Caco-2 (cell line): Measurements from ENCODE around the gene BDH1. TPM values are rescaled to one million over a fixed set of nuclear protein-coding genes. Genes with fewer than 3 reads are reported as not detected.
A peak's percentile ranks its signal among the peaks of the same experiment; 100 is the strongest.

Experiments used
- BruUV-seq: library from RNA; stranded (reverse); fragments of 400-500 nt; replicated peaks from 2 replicates; lab custom pipeline; 2021; lab: Mats Ljungman, UMichigan
- CTCF ChIA-PET: fragments of 300-600 bp; sonication (Branson Sonifier 250); formaldehyde crosslinking; loops from one replicate; lab custom pipeline; 2022; ENCODE audit warnings: antibody characterized with exemption; lab: Charles Lee
- POLR2A ChIA-PET: fragments of 300-600 bp; sonication (Branson Sonifier 250); formaldehyde crosslinking; loops from one replicate; lab custom pipeline; 2022; ENCODE audit warnings: antibody characterized with exemption; lab: Charles Lee
- DNase-seq, 2 experiments: peaks; one replicate each; pipeline versions ENCODE4 v3.0.0 to v3.0.0-alpha.2; 2020 to 2022
- H3K27me3 ChIP-seq: replicated peaks from 2 replicates; pipeline ENCODE4 v1.6.0; 2011; ENCODE audit warnings: low read length; ENCODE audit not compliant: control insufficient read depth, insufficient read depth
- H3K36me3 ChIP-seq: 2 replicates; pipeline ENCODE4 v1.5.1; 2011; ENCODE audit warnings: low read length; ENCODE audit not compliant: control insufficient read depth, insufficient read depth
- H3K4me1 ChIP-seq: fragments of 250-450 bp; sonication (Bioruptor Pico); 2 replicates; pipeline ENCODE4 v1.5.1; 2020; ENCODE audit warnings: mild to moderate bottlenecking
- H3K4me3 ChIP-seq: 2 replicates; pipeline ENCODE4 v1.5.1; 2011; ENCODE audit warnings: low read depth, mild to moderate bottlenecking, control low read depth, low read length
- H3K9me3 ChIP-seq: fragments of 250-450 bp; sonication (Bioruptor Pico); 2 replicates; pipeline ENCODE4 v1.5.1; 2020; ENCODE audit warnings: mild to moderate bottlenecking, moderate library complexity
- H3K27ac Mint-ChIP-seq: one replicate; pipeline ENCODE4 v1.8.0; 2022; ENCODE audit warnings: mixed read lengths; ENCODE audit not compliant: unreplicated experiment
- H3K27me3 Mint-ChIP-seq: one replicate; pipeline ENCODE4 v1.8.0; 2022; ENCODE audit warnings: mixed read lengths; ENCODE audit not compliant: insufficient read depth, unreplicated experiment
- H3K36me3 Mint-ChIP-seq: one replicate; pipeline ENCODE4 v1.8.0; 2022; ENCODE audit warnings: mild to moderate bottlenecking, mixed read lengths; ENCODE audit not compliant: insufficient read depth, unreplicated experiment
- H3K4me1 Mint-ChIP-seq: one replicate; pipeline ENCODE4 v1.8.0; 2022; ENCODE audit warnings: low read depth, mixed read lengths; ENCODE audit not compliant: unreplicated experiment
- H3K4me3 Mint-ChIP-seq: one replicate; pipeline ENCODE4 v1.8.0; 2022; ENCODE audit warnings: mild to moderate bottlenecking, moderate library complexity, mixed read lengths; ENCODE audit not compliant: unreplicated experiment
- H3K9me3 Mint-ChIP-seq: one replicate; pipeline ENCODE4 v1.8.0; 2022; ENCODE audit warnings: mixed read lengths; ENCODE audit not compliant: unreplicated experiment
- intact Hi-C: fragments of 100-400 bp; cut with micrococcal nuclease; formaldehyde crosslinking; loops from one replicate; pipeline ENCODE4 v1.10.0; 2022; ENCODE audit not compliant: unreplicated experiment
- total RNA-seq: library from RNA; stranded (reverse); gene quantifications from 2 replicates; pipeline ENCODE4 v1.2.3, GENCODE V29; 2022
- TF ChIP-seq, protein P1 (sequence below), 2 experiments: fragments of 200-600 bp in 1 of 2; IDR thresholded peaks; 1 replicate in 1 of 2; 2 replicates in 1 of 2; pipeline versions ENCODE4 v1.5.1 to v1.8.0; 2011 to 2022; ENCODE audit warnings: antibody characterized with exemption in 1 of 2, control low read depth in 1 of 2, inconsistent platforms in 1 of 2, low read depth in 1 of 2, low read length in 1 of 2, mild to moderate bottlenecking in 1 of 2, moderate library complexity in 1 of 2; ENCODE audit not compliant: insufficient read depth in 1 of 2, severe bottlenecking in 1 of 2, unreplicated experiment in 1 of 2

Gene BDH1
- total RNA-seq, 1 experiment from 2014 or later, result 41.8 TPM

DNA sequence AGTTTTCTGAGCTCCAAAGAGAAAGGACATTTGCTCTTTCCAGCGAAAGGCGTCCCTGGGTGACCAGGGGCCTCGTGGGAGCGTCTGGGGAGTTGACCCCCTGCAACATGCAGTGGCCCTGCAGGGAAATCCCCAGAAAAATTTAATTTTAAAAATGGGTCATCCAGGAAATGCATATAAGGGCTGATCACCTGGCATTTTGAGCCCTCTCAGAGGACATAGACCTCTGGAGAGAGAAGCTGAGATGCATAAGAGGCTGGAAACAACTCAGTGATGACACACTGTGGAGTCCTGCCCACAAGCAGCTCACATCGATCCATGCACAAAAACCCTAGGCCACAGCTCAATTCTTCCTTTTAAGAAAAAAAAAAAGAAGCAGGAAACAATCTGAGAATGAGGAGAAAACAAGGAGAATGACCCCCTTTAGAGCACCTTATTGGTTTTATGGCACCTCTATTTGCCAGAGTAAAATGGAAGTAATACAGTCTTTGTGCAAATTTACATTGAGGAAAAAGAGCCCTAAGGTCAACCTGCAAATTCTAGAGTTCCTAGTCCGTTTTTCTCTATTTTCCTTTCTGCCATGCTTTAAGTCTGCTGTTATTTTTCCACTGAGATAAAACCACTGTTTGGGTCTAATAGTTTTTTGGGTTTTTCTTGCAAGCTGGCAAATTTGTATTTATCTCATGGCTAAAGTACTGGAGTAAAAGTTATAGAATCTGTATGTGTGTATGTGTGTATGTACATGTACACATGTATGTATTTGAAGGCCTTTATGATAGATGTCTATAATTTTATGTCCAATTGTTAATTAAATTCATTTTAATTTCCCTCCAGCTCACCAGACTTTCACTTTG lies 6.9 kb upstream of the BDH1 start:
- CTCF ChIA-PET, result interaction anchor here (0.9 kb wide), 1 partner anchor 37 kb away, joined by 3 read pairs; no protein-coding TSS in a partner anchor
- no peak overlapping the region for H3K27ac Mint-ChIP-seq

DNA sequence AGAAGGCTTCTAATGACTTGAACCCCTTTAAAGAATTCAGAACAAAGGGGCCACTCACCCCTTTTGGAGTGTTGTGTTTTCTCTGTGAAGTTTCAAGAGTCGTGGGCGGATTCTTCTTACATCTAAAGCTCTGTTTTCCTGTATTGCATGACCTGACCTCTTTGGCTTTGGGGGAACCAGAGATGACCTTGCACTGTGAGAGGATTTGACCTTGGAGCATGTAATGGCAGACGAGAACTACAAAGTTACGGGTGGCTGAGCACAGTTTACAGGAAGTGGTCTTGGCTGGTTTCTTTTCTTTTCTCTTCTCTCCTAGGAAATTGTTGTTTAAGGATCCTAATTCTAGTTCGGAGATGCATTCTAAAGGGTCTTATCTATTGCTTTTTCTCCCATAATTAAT lies 6.2 kb upstream of the BDH1 start:
- no TSS peak for BruUV-seq
- H3K36me3 ChIP-seq, result no peaks in the 10 kb centered on the region
- no peaks in the 10 kb centered on the region for H3K27me3 ChIP-seq
- Mint-ChIP-seq H3K9me3 (peaks cover 21% of the 10 kb centered on the region), H3K27me3 (no peaks in the 10 kb centered on the region), H3K36me3 (no peaks in the 10 kb centered on the region), H3K4me1 (peaks cover 22% of the 10 kb centered on the region), H3K27ac (no peak overlapping the region), H3K4me3 (no peak overlapping the region)
- ChIA-PET CTCF (interaction anchor here (0.9 kb wide), 1 partner anchor 37 kb away, joined by 3 read pairs; no protein-coding TSS in a partner anchor), POLR2A (no interaction called here)
- H3K9me3 ChIP-seq, result peaks cover 21% of the 10 kb centered on the region
- no peak for DNase-seq
- TF ChIP-seq, protein P1, sequence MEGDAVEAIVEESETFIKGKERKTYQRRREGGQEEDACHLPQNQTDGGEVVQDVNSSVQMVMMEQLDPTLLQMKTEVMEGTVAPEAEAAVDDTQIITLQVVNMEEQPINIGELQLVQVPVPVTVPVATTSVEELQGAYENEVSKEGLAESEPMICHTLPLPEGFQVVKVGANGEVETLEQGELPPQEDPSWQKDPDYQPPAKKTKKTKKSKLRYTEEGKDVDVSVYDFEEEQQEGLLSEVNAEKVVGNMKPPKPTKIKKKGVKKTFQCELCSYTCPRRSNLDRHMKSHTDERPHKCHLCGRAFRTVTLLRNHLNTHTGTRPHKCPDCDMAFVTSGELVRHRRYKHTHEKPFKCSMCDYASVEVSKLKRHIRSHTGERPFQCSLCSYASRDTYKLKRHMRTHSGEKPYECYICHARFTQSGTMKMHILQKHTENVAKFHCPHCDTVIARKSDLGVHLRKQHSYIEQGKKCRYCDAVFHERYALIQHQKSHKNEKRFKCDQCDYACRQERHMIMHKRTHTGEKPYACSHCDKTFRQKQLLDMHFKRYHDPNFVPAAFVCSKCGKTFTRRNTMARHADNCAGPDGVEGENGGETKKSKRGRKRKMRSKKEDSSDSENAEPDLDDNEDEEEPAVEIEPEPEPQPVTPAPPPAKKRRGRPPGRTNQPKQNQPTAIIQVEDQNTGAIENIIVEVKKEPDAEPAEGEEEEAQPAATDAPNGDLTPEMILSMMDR (IDR thresholded peaks at IDR 0.05; ENCODE audit: insufficient read depth in 1 of 2, low read depth in 1 of 2, low read length in 1 of 2, severe bottlenecking in 1 of 2, unreplicated experiment in 1 of 2), result no peak
- intact Hi-C loops, result no loop called here
- H3K4me1 ChIP-seq, result peaks cover 30% of the 10 kb centered on the region
- no peak overlapping the region for H3K4me3 ChIP-seq

More for the DNA sequence above, 6.9 kb upstream of the BDH1 start:
- no TSS peak for BruUV-seq
- TF ChIP-seq, protein P1 (IDR thresholded peaks at IDR 0.05; ENCODE audit: insufficient read depth in 1 of 2, low read depth in 1 of 2, low read length in 1 of 2, severe bottlenecking in 1 of 2, unreplicated experiment in 1 of 2), result no peak
- Mint-ChIP-seq H3K36me3 (no peaks in the 10 kb centered on the region), H3K27me3 (no peaks in the 10 kb centered on the region), H3K4me1 (peaks cover 22% of the 10 kb centered on the region), H3K9me3 (peaks cover 21% of the 10 kb centered on the region), H3K4me3 (no peak overlapping the region)
- intact Hi-C loops, result no loop called here
- DNase-seq, result no peak
- Histone ChIP-seq H3K27me3 (no peaks in the 10 kb centered on the region), H3K4me3 (no peak overlapping the region), H3K9me3 (peaks cover 21% of the 10 kb centered on the region), H3K4me1 (peaks cover 30% of the 10 kb centered on the region), H3K36me3 (no peaks in the 10 kb centered on the region)
- POLR2A ChIA-PET, result no interaction called here

DNA sequence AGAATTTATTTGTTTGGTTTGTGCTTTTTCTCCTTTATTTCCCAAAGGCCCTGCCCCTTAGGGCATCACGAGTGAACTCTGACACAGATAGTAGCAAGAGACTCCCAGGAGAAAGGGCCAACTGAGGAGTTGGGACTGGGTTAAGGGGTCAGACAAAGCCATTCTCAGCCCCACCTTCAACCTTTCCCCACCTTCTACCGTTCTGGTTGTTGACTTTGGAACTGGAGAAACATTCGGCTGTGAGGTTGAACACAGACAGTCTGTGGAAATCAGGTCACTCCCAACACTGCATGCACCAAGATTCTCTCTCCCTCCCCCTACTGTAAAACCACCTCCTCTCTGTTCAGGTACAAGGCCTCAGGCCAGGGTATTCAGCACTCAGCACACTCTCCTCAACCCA lies 3.9 kb upstream of the BDH1 start:
- intact Hi-C loops, result no loop called here
- peak in 1 of 2 experiments; percentile 50 for DNase-seq
- Mint-ChIP-seq H3K4me1 (peaks cover 22% of the 10 kb centered on the region), H3K9me3 (peaks cover 21% of the 10 kb centered on the region), H3K4me3 (no peak overlapping the region), H3K27me3 (no peaks in the 10 kb centered on the region), H3K27ac (no peak overlapping the region), H3K36me3 (peaks cover 2% of the 10 kb centered on the region)
- BruUV-seq, result no TSS peak
- H3K36me3 ChIP-seq, result no peaks in the 10 kb centered on the region
- TF ChIP-seq, protein P1 (IDR thresholded peaks at IDR 0.05; ENCODE audit: insufficient read depth in 1 of 2, low read depth in 1 of 2, low read length in 1 of 2, severe bottlenecking in 1 of 2, unreplicated experiment in 1 of 2), result no peak
- no peak overlapping the region for H3K4me3 ChIP-seq
- H3K4me1 ChIP-seq, result peaks cover 30% of the 10 kb centered on the region
- ChIA-PET POLR2A (no interaction called here), CTCF (no interaction called here)
- peaks cover 11% of the 10 kb centered on the region for H3K9me3 ChIP-seq
- H3K27me3 ChIP-seq, result no peaks in the 10 kb centered on the region
